NCI-H524 (cell line): Measurements from ENCODE around the gene TTC13.
"Not testable (repeated sequence)": the region's sequence is repeated elsewhere in the genome, so short reads cannot be mapped to it uniquely, and the experiment has no call there.

Experiments used
- DNase-seq, 2 experiments: peaks; one replicate each; lab custom pipeline; 2025; lab: John Stamatoyannopoulos, UW

TTC13 gene

GRCh38 chr1:230986976-230987375 is 8.3 kb upstream of the TTC13 start:
- no peak for DNase-seq

DNA sequence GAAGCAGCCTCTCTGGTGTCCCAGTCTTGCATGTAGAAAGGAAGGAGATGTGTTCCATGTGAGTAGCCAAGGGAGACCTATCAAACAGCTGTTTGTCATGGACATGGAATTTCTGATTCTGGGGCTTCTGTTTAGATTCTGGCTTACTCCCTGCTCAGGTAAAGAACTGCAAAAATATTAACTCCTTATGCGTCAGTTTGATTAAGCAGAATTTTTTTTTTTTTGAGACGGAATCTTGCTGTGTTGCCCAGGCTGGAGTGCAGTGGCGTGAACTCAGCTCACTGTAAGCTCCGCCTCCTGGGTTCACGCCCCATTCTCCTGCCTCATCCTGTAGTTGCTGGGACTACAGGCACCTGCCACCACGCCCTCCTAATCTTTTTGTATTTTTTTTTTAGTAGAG is 7.0 kb upstream of the TTC13 start:
- DNase-seq: no peak

- DNase-seq: not testable (repeated sequence)
Measured at GRCh38 chr1:230984622-230985515, 6.2 kb upstream of the TTC13 start.

- no peak for DNase-seq
Measured at GRCh38 chr1:230983811-230984210, 5.2 kb upstream of the TTC13 start.

- no peak for DNase-seq
Measured at GRCh38 chr1:230982696-230983095, 4.0 kb upstream of the TTC13 start.

GRCh38 chr1:230979952-230980351 is 1.3 kb upstream of the TTC13 start:
- no peak for DNase-seq

GRCh38 chr1:230979389-230979716 is 692 bp upstream of the TTC13 start:
- DNase-seq: no peak

DNA sequence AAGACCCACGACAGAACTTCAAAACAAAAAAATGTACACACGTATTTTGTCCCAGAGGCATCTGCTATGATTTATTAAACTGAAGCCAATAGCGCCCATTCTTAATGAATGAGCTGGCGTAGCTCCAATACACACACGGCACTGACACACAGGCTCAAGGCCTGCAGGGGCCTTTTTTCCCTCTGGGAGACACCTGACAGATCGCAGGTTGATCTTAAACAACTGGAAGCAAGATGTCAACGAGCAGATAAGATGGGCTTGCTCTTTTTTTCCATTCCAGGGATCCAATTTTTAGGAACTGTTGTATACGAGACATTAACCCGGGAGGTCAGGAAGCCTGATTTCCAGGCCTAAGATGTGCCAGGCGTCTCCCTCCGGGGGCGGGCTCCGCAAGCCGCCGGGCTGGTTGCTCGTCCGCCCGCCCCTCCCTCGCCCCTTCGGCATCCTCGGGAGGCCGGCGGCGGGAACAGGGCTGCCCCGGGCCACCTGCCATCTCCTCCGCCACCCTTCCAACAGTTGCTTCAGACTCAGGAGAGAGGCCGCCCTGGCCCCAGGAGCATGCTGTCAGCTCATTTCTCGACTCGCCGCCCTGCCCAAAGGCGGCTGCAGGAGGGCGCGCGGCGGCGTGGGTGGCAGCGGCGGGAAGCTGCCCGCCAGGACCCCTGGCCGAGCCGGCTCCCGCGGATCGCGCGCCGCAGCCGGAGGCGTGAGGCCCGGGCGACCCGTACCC is 735 bp downstream of the TTC13 start:
- DNase-seq: peak in 1 of 2 experiments; percentile 56

DNA sequence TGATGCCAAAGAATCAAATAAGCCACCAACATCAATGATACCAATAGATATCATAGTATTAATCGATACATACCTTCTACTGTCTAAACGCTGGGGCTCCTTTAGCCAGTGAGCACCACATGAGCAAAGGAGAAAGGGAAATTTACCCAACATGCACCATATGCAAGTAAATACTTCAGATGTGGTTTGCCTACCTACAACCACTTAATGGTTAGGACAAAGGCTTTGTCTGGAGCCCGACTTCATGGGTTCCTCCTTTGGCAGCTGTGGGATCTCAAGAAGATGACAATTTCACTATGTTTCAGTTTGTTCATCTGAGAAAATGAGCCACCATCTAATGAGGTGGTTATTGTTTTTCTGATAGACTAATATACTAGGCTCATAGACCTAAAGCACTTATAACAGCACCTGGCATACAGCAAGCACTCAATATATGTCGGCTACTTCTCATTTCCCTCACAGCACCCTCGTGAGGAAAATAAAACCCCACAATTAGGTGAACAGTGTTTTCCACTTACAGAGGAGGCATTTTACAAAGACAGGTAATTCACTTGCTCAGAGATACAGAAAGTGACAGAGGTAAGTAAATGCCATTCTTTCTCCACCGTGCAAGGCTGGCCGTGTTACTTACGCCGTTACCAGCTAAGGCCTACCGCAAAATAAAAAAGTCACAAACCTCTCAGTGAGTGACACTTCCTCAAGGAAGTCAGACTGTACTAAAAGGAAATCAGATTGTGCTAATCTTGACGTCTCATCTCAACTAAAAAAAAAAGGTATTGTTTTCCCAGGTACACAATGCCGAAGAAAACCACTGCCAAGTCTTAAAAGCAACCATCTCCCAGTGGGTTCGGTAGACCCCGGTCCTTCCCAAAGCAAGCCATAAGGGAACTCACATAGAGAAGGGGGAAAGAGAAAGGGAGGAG is 1.6 kb downstream of the TTC13 start:
- DNase-seq: no peak

DNA sequence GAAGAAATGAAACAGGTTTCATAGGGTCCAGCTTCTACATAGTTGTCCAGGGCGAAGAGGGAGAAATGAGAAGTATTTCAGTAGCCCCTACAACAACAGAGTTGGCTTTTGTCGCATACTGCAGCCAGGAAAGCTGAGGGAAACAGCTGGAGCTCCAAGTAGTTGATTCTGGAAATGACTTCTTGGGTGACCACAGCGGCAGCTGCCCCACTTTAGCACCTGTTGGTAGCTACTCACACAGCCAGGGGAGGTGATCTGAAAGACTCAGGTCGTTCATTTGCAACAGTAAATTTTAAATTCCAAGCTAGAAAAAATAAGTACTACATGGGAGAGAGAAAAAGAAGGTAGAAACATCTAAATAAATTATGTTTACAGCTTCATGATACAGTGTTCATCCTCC is 2.3 kb downstream of the TTC13 start:
- no peak for DNase-seq

- DNase-seq: peak in 1 of 2 experiments; percentile 6
Measured at GRCh38 chr1:230975636-230976035, 3.0 kb downstream of the TTC13 start.

GRCh38 chr1:230972855-230973271 is 5.8 kb downstream of the TTC13 start:
- DNase-seq: no peak

- DNase-seq: no peak
Measured at GRCh38 chr1:230971771-230972170, 6.9 kb downstream of the TTC13 start.

- no peak for DNase-seq
Measured at GRCh38 chr1:230970432-230970831, 8.2 kb downstream of the TTC13 start.

- no peak for DNase-seq
Measured at GRCh38 chr1:230966358-230966873, 12.2 kb downstream of the TTC13 start.

DNA sequence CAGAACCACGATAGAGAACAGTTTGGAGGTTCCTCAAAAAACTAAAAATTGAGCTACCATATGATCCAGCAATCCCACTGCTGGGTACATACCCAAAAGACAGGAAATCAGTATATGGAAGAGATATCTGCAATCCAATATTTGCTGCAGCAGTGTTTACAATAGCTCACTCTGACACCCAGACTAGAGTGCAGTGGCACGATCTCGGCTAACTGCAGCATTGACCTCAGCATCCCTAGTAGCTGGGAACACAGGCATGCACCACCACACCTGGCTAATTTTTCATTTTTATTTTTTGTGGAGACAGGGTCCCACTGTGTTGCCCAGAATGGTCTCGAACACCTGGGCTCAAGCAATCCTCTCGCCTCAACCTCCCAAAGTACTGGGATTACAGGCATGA is 13.1 kb downstream of the TTC13 start:
- no peak for DNase-seq

GRCh38 chr1:230964896-230965295 is 13.8 kb downstream of the TTC13 start:
- DNase-seq: no peak

DNA sequence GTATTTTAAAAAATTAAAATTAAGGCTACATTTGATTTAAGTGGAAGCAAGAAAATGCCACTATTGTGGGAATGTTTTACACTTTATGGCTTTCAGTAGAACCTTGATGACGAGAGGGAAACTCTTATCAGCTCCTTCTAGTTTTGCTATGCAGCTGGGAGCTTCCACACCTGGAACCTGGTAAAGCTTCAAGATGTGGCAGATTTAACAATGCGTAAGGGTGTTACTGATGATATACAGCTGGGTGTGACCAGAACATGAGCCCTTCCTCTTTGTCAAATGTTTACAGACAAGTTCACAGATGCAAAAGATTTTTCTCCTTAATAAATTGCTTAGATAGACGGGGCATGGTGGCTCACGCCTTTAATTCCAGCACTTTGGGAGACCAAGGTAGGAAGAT is 20.3 kb downstream of the TTC13 start:
- no peak for DNase-seq

GRCh38 chr1:230957580-230957989 is 21.1 kb downstream of the TTC13 start:
- no peak for DNase-seq

- DNase-seq: no peak
Measured at GRCh38 chr1:230950404-230950803, 28.3 kb downstream of the TTC13 start.

DNA sequence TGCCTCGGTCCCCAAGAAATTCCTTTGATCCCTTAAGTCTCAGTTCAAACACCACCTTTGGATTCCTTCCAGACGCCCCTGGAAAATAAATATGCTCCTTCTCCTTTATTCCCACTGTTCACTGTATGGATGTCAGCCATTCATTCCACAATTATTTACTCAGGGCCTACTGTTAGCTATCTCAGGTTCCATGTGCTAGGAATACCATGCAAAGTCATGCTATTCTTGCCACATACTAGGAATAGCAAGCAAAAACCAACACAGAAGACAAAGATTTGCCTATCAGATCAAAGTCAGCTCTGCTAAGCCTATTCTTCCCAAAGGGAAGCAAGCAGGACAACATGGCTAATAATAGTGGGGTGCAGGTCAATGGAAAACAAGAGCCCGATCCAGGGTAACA is 29.8 kb downstream of the TTC13 start:
- DNase-seq: no peak

DNA sequence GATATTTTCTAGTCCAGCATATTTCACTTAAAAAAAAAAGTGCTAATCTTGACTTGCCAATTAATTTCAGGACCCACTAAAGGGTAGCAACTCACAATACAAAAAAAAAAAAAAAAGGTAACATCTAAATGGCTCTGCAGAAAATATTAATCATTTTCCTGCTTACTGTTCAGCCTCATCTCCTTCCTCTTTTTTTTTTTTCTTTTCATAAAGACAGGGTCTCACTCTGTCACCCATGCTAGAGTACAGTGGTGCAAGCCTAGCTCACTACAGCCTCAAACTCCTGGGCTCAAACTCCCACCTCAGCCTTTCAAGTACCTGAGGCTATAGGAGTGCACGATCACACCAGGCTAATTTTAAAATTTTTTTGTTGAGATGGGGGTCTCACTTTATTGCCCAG is 30.4 kb downstream of the TTC13 start:
- DNase-seq: no peak
